GM18526 (cell line): ENCODE data around the gene NXT1.
A peak's percentile ranks its signal among the peaks of the same experiment; 100 is the strongest.

Source experiments
- POLR2A ChIP-seq: IDR thresholded peaks from 3 replicates; pipeline ENCODE4 v1.6.1; 2011; ENCODE audit not compliant: insufficient read length; ENCODE audit errors: extremely low read depth

The NXT1 gene

DNA sequence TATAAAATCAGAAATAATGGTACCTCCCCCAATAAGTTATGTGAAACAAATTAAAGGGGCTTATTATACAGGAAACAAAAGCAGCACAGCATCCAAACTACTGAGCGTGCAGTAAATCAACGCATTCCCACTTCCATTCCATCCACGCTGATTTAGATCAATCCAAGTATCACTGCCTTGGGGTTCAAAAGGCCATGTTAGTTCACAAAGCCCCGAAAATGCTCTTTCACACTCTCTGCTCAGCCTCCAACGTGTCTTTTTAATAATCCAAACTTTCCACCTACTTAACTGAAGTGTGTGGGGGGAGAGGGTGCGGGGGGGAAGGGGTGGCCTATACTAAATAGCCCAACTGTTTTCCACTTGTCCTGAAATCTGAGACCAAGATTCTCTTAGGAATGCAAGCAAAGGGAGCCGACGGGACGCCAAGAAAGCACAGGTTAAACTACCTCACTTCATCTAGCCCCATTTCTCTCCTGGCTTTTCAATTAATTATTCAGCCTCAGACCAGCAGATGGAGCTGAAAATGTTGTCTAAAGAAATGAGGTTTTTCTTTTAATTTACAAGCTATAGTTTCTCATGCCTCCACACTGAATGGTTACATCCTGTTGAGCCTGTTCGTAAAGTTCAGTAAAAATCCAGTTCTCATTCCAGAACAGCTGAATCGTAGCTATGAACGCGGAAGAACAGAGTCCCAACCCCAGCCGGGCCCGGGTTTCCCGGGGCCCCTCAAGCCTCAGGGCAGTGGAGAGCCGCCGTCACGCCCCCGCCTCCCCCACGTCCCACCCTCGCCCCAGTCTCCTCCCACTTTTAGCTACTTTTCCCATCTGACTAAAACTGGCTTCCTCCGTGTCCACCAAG lies 1.0 kb upstream of the NXT1 start:
- no peak for TF ChIP-seq POLR2A

GRCh38 chr20:23350904-23351838 lies 580 bp downstream of the NXT1 start:
- TF ChIP-seq POLR2A = peak; percentile 31

GRCh38 chr20:23356203-23356602 lies 5.6 kb downstream of the NXT1 start:
- TF ChIP-seq POLR2A = no peak

DNA sequence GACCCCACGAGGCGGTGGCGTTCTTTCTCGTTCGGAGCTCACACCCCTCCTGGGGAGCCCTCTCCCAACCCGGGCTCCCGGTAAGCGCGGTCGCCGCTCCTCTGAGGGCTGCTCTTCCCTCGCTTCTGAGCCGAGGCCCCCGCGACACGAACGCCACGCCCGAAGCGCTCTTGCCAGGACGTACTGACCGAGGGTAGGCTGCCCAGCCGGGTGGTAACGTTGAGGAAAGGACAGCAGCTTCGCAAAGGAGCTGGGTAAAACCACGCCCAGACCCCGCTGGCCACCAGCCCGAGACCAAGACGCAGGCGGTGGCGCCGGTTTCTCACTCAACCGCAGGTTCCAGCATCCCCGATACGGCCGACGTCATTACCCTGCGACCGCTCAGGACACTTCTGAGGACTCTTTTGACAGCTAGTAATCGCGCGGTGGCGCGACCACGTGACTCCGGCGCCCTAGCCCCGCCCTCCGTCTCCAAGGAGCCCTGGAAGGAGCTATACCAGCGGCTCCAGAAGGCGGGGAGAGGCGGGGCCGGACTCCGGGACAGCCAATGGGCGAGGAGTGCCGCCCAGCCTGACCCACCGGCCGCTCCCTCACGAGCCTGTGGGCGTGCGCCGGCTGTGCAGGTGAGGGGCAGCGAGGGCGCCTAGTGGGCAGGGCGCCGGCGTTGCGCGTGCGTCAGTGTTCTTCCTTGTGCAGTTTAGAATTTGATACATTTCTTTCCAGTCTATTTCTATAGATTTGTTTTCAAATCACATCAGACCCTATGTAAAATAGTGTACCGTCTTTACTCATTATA lies 7.4 kb downstream of the NXT1 start:
- peak; percentile 73 for TF ChIP-seq POLR2A

- no peak for TF ChIP-seq POLR2A
Measured at GRCh38 chr20:23358563-23358906, 7.9 kb downstream of the NXT1 start.

- TF ChIP-seq POLR2A = no peak
Measured at GRCh38 chr20:23358923-23359593, 8.5 kb downstream of the NXT1 start.

DNA sequence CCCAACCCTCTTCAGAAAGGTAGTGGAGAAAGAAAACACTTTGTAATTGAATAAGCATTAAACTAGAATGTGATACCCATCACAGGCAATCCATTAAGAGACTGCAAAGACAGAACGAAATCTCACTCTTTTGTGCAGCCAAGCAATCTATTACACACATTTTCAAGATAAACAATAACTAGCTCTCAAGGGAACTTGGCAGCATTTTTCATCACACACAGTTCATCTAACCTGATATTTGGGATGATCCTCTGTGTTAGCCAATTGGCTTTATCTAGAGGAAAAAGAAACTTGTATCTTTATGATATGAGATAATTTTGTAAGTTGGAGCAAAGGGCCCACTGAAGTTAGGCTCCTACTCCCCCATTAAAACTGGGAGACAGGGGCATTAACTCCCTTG lies 9.9 kb downstream of the NXT1 start:
- TF ChIP-seq POLR2A = no peak

GRCh38 chr20:23361119-23361475 lies 10.5 kb downstream of the NXT1 start:
- no peak for TF ChIP-seq POLR2A

- peak; percentile 81 for TF ChIP-seq POLR2A
Measured at GRCh38 chr20:23361476-23362391, 11.1 kb downstream of the NXT1 start, which contains the start of gene GZF1. TSS of gene GZF1 (plus strand) at chr20:23362182. CDS start at chr20:23364384, 2,202 bp downstream.

- TF ChIP-seq POLR2A = no peak
Measured at GRCh38 chr20:23362392-23363256, 12.0 kb downstream of the NXT1 start.

DNA sequence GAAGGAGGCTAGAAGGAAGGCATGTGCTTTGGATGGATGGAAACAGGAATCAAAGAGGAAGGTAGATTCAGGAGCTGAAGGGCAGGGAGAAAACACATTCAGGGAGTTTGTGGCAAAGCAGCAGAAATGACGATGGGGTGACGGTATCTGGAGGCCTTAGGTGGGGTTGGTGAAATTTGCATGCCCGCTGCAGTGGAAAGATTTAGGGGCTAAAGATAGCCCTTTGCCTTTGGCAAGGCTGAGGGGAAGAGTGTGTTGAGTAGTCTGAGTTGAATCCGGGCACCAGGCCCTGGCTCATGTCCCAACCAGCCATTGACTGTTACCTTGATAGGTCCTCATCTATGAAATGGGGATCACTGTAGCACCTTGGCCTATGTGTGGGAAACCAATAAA lies 12.7 kb downstream of the NXT1 start:
- TF ChIP-seq POLR2A = no peak

- TF ChIP-seq POLR2A = no peak
Measured at GRCh38 chr20:23365390-23366165, 15.0 kb downstream of the NXT1 start.
